Right lobe of liver (tissue), 4 donors: ENCODE measurements around the gene SEC63.

Experiments
- CTCF ChIP-seq, 4 donors: fragments of 200-600 bp in 3 of 4; fragments of 450-650 bp in 1 of 4; IDR thresholded peaks; one replicate each; pipeline versions ENCODE4 v1.5.1 to v1.8.0; 2016 to 2022; ENCODE audit warnings: antibody characterized with exemption in 4 of 4, mild to moderate bottlenecking in 2 of 4
- POLR2A ChIP-seq: fragments of 450-650 bp; IDR thresholded peaks from one replicate; pipeline ENCODE4 v1.6.1; 2017; ENCODE audit warnings: antibody characterized with exemption, mild to moderate bottlenecking
- donor health status: DM: no; HTN: no; CAD: no.
- donor health status: DM: no; HTN: no; CAD: no.
- donor health status: DM: no; HTN: yes; CAD: no.

GRCh38 chr6:107822176-107823046 is 135.6 kb downstream of the SEC63 start:
- no peak for TF ChIP-seq CTCF (IDR thresholded peaks at IDR 0.05)
- TF ChIP-seq POLR2A: no peak
